Hematopoietic multipotent progenitor cell treated with erythropoietin and hydrocortisone succinate and interleukin-3 and kit ligand, for 17 days (in vitro differentiated cells): ENCODE results near the gene CYB5RL.
"Not testable (repeated sequence)": the region's sequence is repeated elsewhere in the genome, so short reads cannot be mapped to it uniquely, and the experiment has no call there.

Experiments
- DNase-seq: peaks from one replicate; pipeline ENCODE4 v3.0.0-alpha.2; 2015; ENCODE audit warnings: low spot score

CYB5RL gene

GRCh38 chr1:54225986-54226559 lies 26.2 kb upstream of the CYB5RL start:
- DNase-seq, result no peak

- DNase-seq, result no peak
These were observed 25.5 kb upstream of the CYB5RL start for GRCh38 chr1:54225378-54225777.

GRCh38 chr1:54224233-54224632 lies 24.4 kb upstream of the CYB5RL start:
- no peak for DNase-seq

- DNase-seq, result no peak
These were observed 23.8 kb upstream of the CYB5RL start for GRCh38 chr1:54223441-54224202.

GRCh38 chr1:54222711-54223110 lies 22.9 kb upstream of the CYB5RL start:
- DNase-seq, result no peak

GRCh38 chr1:54221867-54222484 lies 22.1 kb upstream of the CYB5RL start:
- DNase-seq, result no peak

GRCh38 chr1:54221113-54221834 lies 21.4 kb upstream of the CYB5RL start:
- DNase-seq, result no peak

GRCh38 chr1:54220004-54220811 lies 20.4 kb upstream of the CYB5RL start:
- no peak for DNase-seq

- no peak for DNase-seq
These were observed 19.8 kb upstream of the CYB5RL start for GRCh38 chr1:54219688-54220003.

GRCh38 chr1:54218883-54219687 lies 19.3 kb upstream of the CYB5RL start:
- DNase-seq, result no peak

- peak; percentile 82 for DNase-seq
These were observed 15.7 kb upstream of the CYB5RL start for GRCh38 chr1:54215523-54215922.

GRCh38 chr1:54212872-54213271 lies 13.0 kb upstream of the CYB5RL start:
- peak; percentile 86 for DNase-seq

GRCh38 chr1:54207896-54208295 lies 8.1 kb upstream of the CYB5RL start:
- DNase-seq, result not testable (repeated sequence)

GRCh38 chr1:54207287-54207686 lies 7.5 kb upstream of the CYB5RL start:
- no peak for DNase-seq

GRCh38 chr1:54204199-54204598 lies 4.4 kb upstream of the CYB5RL start:
- no peak for DNase-seq

GRCh38 chr1:54200519-54200997 lies 728 bp upstream of the CYB5RL start:
- DNase-seq, result peak; percentile 41

GRCh38 chr1:54199151-54199764 lies 572 bp downstream of the CYB5RL start:
- peak; percentile 27 for DNase-seq

GRCh38 chr1:54193453-54193852 lies 6.4 kb downstream of the CYB5RL start:
- DNase-seq, result no peak

- no peak for DNase-seq
These were observed 8.3 kb downstream of the CYB5RL start for GRCh38 chr1:54191525-54191924.

- no peak for DNase-seq
These were observed 9.3 kb downstream of the CYB5RL start for GRCh38 chr1:54190526-54190925.

- DNase-seq, result no peak
These were observed 11.5 kb downstream of the CYB5RL start for GRCh38 chr1:54188291-54188690.
